OCI-LY1 (cell line): ENCODE measurements around the gene NCAPG2.

ENCODE experiments used
- CTCF ChIP-seq: fragments of 200-600 bp; sonication (generic), shearing (Covaris generic); IDR thresholded peaks from 2 replicates; pipeline ENCODE4 v1.5.1; 2017; ENCODE audit warnings: mild to moderate bottlenecking, antibody characterized with exemption, low read length, moderate library complexity, mixed read lengths
- EZH2 ChIP-seq: fragments of 200-600 bp; sonication (generic), shearing (Covaris generic); IDR thresholded peaks from 2 replicates; pipeline ENCODE4 v1.8.0; 2017; ENCODE audit warnings: borderline replicate concordance, mixed run types, mild to moderate bottlenecking, antibody characterized with exemption, low read length, moderate library complexity, mixed read lengths

- TF ChIP-seq EZH2 (no peak), CTCF (no peak)
Measured at GRCh38 chr7:158704524-158705233, at the start of gene NCAPG2.
